Hematopoietic multipotent progenitor cell treated with erythropoietin and hydrocortisone succinate and interleukin-3 and kit ligand, for 6 days (in vitro differentiated cells): ENCODE results near the gene STON2.

ENCODE experiments used
- DNase-seq: peaks from one replicate; pipeline ENCODE4 v3.0.0-alpha.2; 2015

The STON2 gene

DNA sequence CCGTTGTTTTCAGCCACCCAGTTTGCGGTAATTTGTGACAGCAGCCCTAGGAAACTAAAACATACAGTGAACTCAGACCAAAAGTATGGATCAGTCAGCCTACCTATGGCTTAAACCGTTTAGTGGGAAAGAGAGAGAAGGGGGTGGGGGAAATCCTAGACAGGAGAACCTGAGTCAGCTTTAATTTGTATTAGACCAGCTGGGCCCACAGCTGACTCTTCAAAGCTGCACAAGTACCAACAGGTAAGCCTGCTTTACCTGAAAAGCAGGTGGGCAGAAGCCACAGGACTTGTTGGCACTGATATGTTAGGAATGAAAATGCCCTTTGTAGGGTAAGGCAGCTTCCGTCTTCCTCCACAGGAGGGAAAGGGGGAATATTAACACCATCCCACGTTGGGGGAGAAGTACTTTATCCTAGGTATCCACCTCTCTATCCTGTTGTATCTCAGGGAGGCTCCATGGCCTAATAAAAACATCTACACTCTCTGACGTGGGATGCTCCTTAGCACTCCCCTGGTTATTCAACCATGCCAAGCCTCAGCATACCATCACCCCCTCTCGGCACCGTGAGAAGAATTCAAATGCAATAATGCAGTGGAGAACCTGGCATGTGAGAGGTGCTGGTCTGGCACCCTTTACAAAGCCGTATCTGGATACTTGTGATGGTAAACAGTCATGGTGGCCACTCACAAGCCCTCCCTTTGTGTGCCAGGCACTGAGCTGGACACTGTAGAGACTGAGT, 70.3 kb downstream of the STON2 start:
- DNase-seq = no peak

DNA sequence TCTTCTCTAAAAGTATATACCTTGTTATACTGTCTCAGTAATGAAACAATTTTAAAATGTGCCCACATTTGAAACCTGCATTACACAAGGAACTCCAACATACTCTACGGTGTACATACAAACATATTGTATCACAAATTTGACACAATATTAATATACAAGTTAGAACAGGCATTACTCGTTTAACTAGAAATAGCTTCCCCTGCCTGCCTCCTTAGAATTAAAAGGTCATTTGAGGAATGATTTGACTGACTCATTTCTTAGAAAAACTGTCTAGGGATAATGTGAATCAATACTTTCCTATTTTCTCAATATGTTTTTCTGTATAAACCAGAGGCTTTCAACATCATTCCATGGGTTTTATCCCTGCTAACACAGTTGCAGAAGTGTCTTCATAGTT, 73.7 kb downstream of the STON2 start:
- no peak for DNase-seq

DNA sequence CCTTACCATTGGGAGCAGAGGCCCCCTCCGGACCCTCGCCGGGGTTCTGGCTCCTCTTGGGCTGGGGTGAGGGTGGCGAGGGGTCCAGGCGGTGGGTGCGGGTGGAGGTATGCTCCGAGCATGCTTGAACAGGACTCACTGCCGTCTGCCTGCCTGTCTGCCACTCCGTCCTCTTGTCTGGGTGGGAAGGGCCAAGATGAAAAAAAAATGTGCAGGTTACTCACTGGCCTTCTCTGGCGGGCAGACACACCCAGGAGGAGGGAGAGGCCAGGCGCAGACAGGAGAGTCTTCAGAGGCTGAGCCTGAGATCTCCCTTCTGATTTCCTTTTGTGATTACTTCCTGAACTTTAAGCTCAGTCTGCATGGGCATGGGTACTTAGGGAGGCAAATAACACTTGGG, 76.1 kb downstream of the STON2 start:
- DNase-seq = peak; percentile 57

- no peak for DNase-seq
Measured at GRCh38 chr14:81323093-81323492, 77.0 kb downstream of the STON2 start.

- DNase-seq = no peak
Measured at GRCh38 chr14:81319946-81320345, 80.2 kb downstream of the STON2 start.

DNA sequence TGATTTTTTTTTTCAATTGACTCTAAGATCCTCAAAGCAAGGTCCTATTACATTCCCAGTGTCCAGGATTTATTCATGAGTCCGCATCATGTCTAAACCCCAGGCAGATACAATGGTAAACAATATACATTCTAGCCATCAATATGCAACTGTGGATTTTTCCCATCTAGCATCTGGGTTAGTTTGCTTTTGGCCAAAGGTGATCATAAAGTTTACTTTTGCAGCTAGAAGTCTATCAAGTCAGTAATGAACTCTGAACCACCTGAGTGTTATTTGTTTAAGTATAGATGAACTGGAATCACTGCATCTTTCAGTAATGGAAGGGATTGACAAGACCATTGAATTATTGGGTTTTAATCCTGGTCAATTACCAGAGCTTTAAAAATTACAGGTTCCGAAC, 80.8 kb downstream of the STON2 start:
- no peak for DNase-seq

DNA sequence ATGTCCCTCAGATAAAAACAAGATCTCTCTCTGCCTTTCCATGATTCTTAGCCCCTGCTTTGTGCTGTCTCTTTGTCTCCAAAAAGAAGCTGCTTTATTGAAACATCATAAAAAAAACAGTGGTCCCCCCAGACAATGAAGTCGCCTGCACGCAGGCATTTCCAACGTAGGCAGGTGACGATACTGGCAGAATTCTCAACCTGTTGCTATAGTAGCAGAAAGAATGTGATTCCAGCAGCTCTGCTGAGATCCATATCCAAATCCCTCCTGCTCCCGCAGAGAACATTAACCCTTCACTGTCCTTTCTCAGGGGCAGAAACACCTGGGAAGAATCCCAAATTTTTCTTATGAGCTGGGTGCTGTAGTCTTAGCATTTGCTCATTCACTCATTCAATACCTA, 84.8 kb downstream of the STON2 start:
- no peak for DNase-seq

- DNase-seq = no peak
Measured at GRCh38 chr14:81314443-81315175, 85.5 kb downstream of the STON2 start.

DNA sequence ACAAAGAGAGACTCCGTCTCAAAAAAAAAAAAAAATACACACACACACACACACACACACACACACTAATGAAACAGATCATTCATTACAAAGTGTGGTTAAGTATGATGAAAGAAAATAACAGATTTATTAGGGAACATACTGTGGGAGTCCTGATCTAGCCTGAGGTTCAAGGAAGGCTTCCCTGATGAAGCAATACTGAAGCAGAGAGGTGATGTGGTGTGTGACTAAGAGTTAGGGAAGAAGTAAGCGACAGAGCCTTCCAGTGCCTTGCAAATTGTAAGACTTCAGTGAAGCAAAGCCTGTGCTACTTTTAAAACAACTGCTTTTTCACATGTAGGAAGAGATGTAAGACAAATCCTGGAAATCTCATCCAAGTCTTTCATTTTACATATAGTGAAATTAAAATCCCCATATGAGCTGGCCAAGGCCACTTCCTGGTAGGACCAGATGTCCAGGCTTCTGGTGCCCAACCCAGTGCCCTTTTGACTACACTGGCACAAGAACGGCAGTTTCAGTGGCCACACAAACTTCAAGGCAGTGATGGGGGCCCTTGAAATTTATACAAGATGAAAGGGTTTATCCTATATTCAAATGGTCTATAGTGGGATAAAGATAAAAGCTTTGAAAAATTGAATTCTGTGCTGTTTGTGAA, 86.2 kb downstream of the STON2 start:
- DNase-seq = no peak

DNA sequence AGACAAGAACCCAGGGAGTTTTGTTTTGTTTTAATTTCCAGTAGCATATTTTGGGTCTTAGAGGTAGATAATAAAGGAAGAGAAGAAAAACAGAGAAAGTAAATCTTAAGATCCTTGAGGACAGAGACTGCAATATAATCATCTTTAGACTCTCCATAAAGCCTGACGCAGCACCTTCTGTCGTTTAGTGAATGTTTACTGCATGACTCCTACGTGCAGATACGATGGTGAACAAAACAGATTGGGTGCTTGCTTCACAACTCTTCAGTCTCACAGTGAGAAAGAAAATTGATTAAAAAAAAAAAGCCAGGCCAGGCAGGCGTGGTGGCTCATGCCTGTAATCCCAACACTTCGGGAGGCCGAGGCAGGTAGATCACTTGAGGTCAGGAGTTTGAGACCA, 86.9 kb downstream of the STON2 start:
- DNase-seq = no peak

GRCh38 chr14:81312289-81312876, 87.7 kb downstream of the STON2 start:
- DNase-seq = no peak

- DNase-seq = peak; percentile 55
Measured at GRCh38 chr14:81311778-81312177, 88.3 kb downstream of the STON2 start.

DNA sequence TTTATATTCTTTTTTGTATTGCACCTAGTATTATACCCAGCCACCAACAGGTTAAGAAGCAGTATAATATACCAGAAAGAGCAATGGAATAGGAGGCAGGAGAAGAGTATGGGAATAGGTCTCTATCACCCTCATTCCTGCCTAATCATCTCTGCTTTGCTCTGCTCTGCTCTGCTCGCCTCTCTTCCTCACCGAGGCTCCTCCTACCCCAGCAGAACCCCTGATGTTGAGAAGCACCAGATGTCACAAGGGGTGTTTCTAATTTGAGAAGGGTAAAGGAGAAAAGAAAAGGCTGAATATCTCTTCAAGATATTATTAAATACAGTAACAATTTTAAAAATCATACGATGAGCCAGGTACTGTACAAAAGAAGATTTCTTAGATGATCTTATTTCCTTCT, 89.0 kb downstream of the STON2 start:
- DNase-seq = no peak

DNA sequence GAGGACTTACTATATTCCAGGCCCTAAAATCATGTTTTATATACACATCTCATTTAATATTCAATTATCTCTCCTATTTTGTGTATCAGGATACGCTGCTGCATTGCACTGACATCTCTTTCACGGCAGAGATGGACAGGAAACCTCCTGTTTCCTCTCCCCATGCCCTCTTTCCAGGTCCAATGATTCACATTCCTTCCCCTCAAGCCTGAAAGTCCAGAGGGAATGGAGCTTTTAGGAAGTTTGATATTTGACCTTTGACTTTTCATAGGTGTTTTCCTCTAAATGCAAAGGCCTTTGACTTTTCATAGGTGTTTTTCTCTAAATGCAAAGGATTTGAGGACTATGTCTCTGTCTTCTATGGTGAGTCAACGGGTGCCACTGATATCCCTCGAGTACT, 89.5 kb downstream of the STON2 start:
- DNase-seq = no peak

DNA sequence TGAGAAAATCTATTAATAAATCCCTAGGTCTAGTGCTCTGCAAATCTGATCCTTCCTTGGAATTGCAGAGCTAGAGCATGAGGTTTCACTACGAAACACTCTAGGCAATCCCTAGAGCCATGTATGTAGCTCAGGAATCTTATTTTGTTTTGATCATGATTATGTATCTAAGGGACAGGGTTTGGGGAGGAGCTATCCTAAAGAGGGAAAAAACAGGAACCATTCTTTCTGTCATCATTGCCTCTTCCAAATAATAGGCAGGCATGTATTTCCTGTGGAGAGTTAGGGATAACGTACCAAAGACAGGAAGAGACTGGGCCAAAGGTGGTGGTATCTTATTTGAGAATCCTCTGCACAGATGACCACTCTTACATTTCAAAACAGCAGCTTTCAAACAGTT, 90.6 kb downstream of the STON2 start:
- no peak for DNase-seq

DNA sequence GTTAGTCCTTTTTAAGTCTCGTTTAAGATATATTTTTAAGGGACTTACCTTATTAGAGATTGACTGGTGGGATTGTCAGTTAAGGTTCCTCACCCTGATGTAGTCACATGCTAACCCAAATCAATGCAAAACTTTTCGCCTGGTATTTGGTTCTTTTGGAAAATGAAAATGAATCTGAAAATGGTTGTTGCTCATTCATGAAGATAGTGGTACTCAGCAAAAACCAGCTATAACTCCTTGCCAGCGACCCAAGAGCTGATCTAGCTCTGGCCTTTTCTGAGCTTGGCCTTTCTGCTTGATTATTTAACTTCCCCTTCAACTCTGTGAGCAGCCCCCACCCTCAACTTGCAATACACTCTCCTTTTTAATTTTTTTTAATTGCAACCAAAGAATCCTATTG, 94.4 kb downstream of the STON2 start:
- DNase-seq = no peak

DNA sequence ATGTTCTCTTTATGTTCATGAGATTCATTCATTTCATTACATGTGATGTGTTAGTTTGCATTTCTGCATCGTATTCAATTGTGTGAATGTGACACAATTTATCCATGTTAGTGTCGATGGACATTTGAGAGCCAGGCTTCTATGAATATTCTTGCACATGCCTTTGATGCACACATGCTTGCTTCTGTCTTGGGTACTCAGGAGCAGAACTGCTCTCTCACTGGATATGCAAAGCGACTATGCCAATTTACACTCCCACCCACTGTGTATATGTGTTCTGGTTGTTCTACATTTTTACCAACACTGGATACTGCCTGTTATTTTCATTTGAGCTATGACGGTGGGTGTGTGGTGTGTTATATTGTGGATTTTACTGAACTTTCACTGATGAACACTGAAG, 95.1 kb downstream of the STON2 start:
- no peak for DNase-seq

GRCh38 chr14:81303258-81303935, 96.7 kb downstream of the STON2 start:
- DNase-seq = peak; percentile 79

DNA sequence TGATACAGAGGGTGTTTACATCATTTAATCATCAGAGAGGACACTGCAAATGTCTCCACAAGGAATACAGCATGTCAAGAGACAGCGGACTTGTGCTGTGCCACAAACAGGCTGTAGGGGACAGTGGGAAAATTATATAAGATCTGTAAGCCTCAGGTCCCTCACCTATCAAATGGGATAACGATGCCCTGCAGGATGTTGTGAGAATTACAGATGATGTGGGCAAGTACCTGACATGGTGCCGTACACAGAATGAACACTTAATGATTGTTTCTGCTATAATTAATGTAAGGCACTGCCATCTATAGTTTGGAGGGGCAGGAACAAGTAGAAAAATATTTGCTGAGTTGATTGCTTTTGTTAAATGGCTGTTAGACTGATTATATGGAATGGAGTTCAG, 97.5 kb downstream of the STON2 start:
- peak; percentile 33 for DNase-seq

GRCh38 chr14:81301813-81302212, 98.3 kb downstream of the STON2 start:
- DNase-seq = no peak

DNA sequence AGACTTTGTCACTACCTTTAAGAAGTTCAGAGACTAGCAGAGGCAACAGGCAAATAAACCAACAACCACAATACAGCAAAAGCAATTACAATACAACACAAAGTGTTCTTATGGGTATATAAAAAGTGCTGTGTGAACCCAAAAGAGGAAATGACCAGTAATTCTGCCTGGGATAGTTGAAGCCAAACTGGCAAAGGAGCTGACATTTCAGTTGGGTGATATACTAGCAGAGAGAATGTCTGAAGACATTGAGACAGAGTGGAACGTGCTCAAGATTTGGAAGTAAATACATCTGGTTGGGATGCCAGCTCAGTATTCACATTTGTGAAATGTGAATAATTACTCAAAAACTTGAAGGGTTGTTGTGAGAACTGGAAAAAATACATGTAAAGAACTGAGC, 98.8 kb downstream of the STON2 start:
- no peak for DNase-seq

DNA sequence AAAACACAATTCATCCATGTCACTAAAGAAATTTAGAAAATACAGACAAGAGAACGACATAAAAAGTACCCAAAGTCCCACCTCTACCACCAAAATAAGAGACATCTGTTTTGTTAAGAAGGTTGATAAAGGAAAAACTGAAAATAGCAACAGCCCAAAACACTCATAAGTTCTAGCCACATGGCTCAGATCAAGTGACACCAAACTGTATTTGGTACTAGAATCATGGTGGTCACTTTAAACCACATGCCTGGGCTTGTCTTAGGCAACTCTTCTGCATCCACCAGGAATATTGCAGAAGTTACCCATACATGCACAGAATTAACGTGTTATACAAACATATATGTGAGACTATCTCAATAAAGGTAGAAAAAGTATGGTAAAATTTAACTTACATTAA, 101.2 kb downstream of the STON2 start:
- peak; percentile 29 for DNase-seq

GRCh38 chr14:81298122-81298521, 102.0 kb downstream of the STON2 start:
- no peak for DNase-seq
